GM19328 (cell line): ENCODE measurements around the gene GAP43.

Experiments
- ATAC-seq: cut with Tn5 transposase; IDR thresholded peaks from one replicate; pipeline ENCODE4 v1.9.1; 2021; ENCODE audit warnings: mild to moderate bottlenecking, moderate library complexity; ENCODE audit not compliant: unreplicated experiment

Gene GAP43

DNA sequence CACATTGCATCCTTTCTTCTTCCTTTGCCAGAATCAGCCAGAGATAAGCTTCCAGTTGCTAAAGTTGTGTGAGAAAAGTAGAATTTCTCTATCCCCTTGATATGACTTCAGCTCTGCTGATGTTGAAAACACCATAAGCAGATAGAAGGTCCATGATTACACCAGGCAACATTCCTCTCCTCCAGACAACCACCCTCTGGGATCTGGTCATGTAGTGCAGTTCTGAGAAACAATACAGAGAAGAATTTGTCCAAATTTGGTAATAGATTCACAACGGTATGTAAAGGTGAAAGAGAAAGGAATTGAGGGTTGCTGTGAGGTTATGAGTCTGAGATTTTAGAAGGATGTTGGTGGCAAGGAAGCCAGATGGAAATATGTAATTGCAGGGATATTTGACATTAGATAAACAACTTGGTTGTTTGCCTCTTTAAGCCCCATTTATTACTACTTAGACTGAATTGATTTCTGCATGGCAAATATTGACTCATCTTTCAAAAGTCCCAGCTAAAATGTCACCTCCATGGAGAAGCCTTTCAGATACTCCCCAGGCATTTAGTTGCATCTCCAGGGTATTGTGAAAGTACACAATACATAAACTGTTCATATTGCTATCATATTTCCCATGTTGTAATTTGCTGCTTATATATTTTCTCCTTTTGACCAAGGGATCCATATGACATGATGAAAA lies 134.9 kb downstream of the GAP43 start:
- ATAC-seq, result no peak

DNA sequence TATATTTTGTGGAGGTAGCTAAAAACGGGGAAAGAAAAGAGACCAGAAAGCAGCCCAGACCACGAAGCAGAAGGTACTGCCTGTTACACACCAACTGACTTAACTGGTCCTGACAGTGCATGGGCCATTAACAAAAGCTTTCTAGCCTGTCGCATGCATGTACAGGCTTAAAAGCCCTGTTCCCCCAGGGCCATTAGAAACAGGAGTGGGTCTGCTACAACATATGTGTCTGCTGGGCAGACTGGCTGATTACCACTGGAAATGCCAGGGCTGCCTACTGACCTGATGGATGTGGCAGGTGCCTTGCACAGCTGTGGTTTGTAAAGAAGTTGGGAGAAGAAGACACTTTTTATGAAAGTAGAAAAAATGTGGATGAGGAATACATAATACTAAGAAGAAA lies 137.4 kb downstream of the GAP43 start:
- no peak for ATAC-seq

DNA sequence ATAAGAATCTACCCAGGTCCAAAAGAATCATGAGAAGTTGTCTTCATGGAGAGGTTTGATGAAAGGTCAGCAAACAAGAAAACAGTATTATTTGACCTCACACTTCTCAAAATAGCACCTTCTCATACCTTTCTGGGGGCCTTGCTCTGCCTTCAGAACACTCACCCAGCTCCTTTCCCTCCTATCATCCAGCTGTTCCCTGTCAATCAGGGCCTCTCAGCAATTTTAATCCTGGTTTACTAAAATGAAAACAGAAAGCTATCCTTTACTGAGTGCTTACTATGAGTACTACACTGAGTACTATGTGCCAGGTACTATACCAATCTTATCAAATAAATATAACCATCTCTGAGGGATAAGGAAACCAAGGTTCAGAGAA lies 138.6 kb downstream of the GAP43 start:
- ATAC-seq, result no peak

DNA sequence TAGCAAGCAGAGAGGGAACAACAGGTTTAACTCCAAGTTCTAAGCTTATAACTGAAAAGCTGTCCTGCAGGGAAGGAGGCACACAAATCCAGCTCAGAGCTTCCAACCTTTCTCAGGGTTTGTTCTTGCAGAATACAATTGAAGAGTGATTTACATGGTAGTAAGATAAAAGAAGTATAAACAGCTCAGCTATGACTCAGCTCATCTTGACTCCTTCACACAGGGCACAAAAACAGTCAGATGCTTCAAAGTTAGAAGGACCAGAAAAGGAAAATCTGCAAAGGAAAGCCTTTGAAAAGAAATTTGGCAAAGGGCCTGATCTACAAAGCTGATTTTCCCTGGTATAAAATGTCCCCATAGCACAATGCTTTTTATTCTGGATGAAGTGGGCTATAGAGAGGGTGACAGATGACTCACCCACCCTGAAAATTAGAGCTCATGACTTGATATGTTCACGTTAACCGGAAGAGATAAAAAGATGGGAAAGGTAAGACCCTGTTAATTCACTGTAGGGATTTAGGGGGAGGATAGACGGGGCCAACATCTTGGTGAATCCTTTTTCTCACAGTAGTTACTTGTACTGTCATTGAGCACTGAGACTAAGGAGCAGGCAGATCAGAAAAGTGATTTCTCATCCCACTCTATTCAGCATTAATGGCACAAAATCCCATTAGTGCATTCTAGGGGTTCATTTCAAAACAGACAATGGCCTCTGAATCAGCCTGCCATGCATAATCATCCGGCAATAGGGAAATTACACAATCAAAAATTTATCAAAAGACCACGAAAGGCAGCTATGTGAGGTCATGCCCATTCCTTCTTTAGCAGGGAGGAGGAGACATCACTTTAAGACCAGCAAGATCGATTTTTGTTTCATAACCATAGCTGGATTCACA lies 143.5 kb downstream of the GAP43 start:
- no peak for ATAC-seq

DNA sequence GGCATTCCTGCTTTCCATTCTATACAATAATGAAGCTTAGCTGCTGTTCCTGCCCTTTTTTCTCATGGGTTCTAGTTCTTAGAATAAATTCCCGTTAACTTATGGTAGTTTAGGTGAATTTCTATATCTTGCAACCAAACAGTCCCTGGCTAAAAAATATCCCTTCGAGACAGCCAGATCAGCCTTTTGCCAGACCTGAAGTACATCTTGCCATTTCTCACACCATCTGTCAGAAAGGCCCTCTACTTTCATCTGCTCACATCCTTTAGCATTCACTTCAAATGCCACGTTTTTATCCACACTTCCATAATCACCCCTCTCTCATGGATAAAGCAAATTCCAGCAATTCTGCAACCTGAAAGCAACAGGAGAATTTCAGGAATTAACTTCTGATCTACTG lies 145.4 kb downstream of the GAP43 start:
- ATAC-seq, result no peak
